ENCODE results near the gene SYT8. TPM values are rescaled to one million over a fixed set of nuclear protein-coding genes. Genes with fewer than 3 reads are reported as not detected.

Gene SYT8
- total and polyA plus RNA-seq, 2 of the 8 experiments (the other 6 are each of a cell fraction or from before 2014, with no cell fraction given): not detected

GRCh38 chr11:1838077-1838425, 3.3 kb downstream of the SYT8 start (continued):
- TF ChIP-seq SIN3A (conservative IDR thresholded peaks at IDR 0.05 in 1 of 2, IDR thresholded peaks at IDR 0.05 in 1 of 2; ENCODE audit: low read depth in 1 of 2, low read length in 2 of 2) (no peak), NRF1 (IDR thresholded peaks at IDR 0.05; ENCODE audit: low read depth, low read length) (no peak), RBBP5 (IDR thresholded peaks at IDR 0.05; ENCODE audit: borderline replicate concordance, low read depth, low read length) (no peak), TBP (IDR thresholded peaks at IDR 0.05; ENCODE audit: low read depth, low read length) (no peak), CREB1 (IDR thresholded peaks at IDR 0.05) (no peak), TCF12 (IDR thresholded peaks at IDR 0.05; ENCODE audit: low read depth, low read length) (no peak), RAD21 (IDR thresholded peaks at IDR 0.05 in 1 of 2, conservative IDR thresholded peaks at IDR 0.05 in 1 of 2; ENCODE audit: low read depth in 2 of 2, low read length in 2 of 2) (no peak), MAX (IDR thresholded peaks at IDR 0.05) (no peak), POU5F1 (IDR thresholded peaks at IDR 0.05; ENCODE audit: low read depth, low read length) (no peak), EGR1 (IDR thresholded peaks at IDR 0.05; ENCODE audit: borderline replicate concordance, low read depth, low read length) (no peak)
